OCI-LY1 (cell line): ENCODE data around the gene KLHL1.

Experiments
- H2AFZ ChIP-seq: fragments of 200-600 bp; sonication (generic), shearing (Covaris generic); 2 replicates; pipeline ENCODE4 v1.6.0; 2014; ENCODE audit warnings: antibody characterized with exemption, mild to moderate bottlenecking, low read length
- H3F3A ChIP-seq: fragments of 200-600 bp; sonication (generic), shearing (Covaris generic); 2 replicates; pipeline ENCODE4 v1.6.0; 2014; ENCODE audit warnings: mild to moderate bottlenecking, antibody characterized with exemption, low read length, moderate library complexity; ENCODE audit not compliant: insufficient read depth
- H3K27ac ChIP-seq: fragments of 200-600 bp; sonication (generic); 2 replicates; pipeline ENCODE4 v1.5.1; 2014; ENCODE audit warnings: low read length, mixed run types, mild to moderate bottlenecking, low read depth; ENCODE audit not compliant: poor library complexity, severe bottlenecking
- H3K27me3 ChIP-seq: fragments of 200-600 bp; sonication (generic); 2 replicates; pipeline ENCODE4 v1.6.0; 2014; ENCODE audit warnings: antibody characterized with exemption, mild to moderate bottlenecking, low read length, moderate library complexity; ENCODE audit not compliant: insufficient read depth
- H3K36me3 ChIP-seq: fragments of 200-600 bp; sonication (generic); 2 replicates; pipeline ENCODE4 v1.6.1; 2014; ENCODE audit warnings: mild to moderate bottlenecking, antibody characterized with exemption, low read length, moderate library complexity, mixed read lengths; ENCODE audit not compliant: insufficient read depth
- H3K4me1 ChIP-seq: fragments of 200-600 bp; sonication (generic); 2 replicates; pipeline ENCODE4 v1.5.1; 2014; ENCODE audit warnings: mild to moderate bottlenecking, low read length, moderate library complexity; ENCODE audit not compliant: insufficient read depth, severe bottlenecking
- H3K4me2 ChIP-seq: fragments of 200-600 bp; sonication (generic), shearing (Covaris generic); 2 replicates; pipeline ENCODE4 v1.6.1; 2014; ENCODE audit warnings: low read length
- H3K4me3 ChIP-seq: fragments of 200-600 bp; sonication (generic); 2 replicates; pipeline ENCODE4 v1.5.1; 2014; ENCODE audit warnings: low read length, low read depth, mild to moderate bottlenecking, mixed read lengths; ENCODE audit not compliant: poor library complexity, severe bottlenecking
- H3K79me2 ChIP-seq: fragments of 200-600 bp; shearing (Covaris generic); 2 replicates; pipeline ENCODE4 v1.6.1; 2016; ENCODE audit warnings: mixed run types, low read length, mixed read lengths; ENCODE audit not compliant: insufficient read depth
- H3K9ac ChIP-seq: fragments of 200-600 bp; sonication (generic), shearing (Covaris generic); 2 replicates; pipeline ENCODE4 v1.6.1; 2014; ENCODE audit warnings: mild to moderate bottlenecking, low read length, mixed read lengths
- H3K9me2 ChIP-seq: fragments of 200-600 bp; sonication (generic), shearing (Covaris generic); 2 replicates; pipeline ENCODE4 v1.6.1; 2014; ENCODE audit warnings: low read depth, mild to moderate bottlenecking, low read length, mixed read lengths
- H3K9me3 ChIP-seq: fragments of 200-600 bp; shearing (Covaris generic); 2 replicates; pipeline ENCODE4 v1.6.1; 2014; ENCODE audit warnings: low read length, mixed read lengths
- H4K20me1 ChIP-seq: fragments of 200-600 bp; sonication (generic), shearing (Covaris generic); 2 replicates; pipeline ENCODE4 v1.6.0; 2016; ENCODE audit warnings: mild to moderate bottlenecking, low read length; ENCODE audit not compliant: insufficient read depth
- CTCF ChIP-seq: fragments of 200-600 bp; sonication (generic), shearing (Covaris generic); IDR thresholded peaks from 2 replicates; pipeline ENCODE4 v1.5.1; 2017; ENCODE audit warnings: mild to moderate bottlenecking, antibody characterized with exemption, low read length, moderate library complexity, mixed read lengths
- EZH2 ChIP-seq: fragments of 200-600 bp; sonication (generic), shearing (Covaris generic); IDR thresholded peaks from 2 replicates; pipeline ENCODE4 v1.8.0; 2017; ENCODE audit warnings: borderline replicate concordance, mixed run types, mild to moderate bottlenecking, antibody characterized with exemption, low read length, moderate library complexity, mixed read lengths

The KLHL1 gene

GRCh38 chr13:69690999-69691398 is 417.3 kb downstream of the KLHL1 start:
- TF ChIP-seq CTCF (no peak), EZH2 (no peak)
- no peaks in the 10 kb centered on the region for H3K9me3 ChIP-seq

GRCh38 chr13:69683921-69684686 is 424.1 kb downstream of the KLHL1 start:
- Histone ChIP-seq H3K4me2 (peak overlapping the region; percentile 47), H3K27me3 (no peaks in the 10 kb centered on the region), H3K4me1 (peaks cover 66% of the 10 kb centered on the region), H3K9me2 (no peaks in the 10 kb centered on the region), H3K36me3 (no peaks in the 10 kb centered on the region), H3K9ac (peak overlapping the region; percentile 43; the same call in 1 of the 2 replicates), H2AFZ (no peak overlapping the region), H3K27ac (peak overlapping the region; percentile 93), H3F3A (no peaks in the 10 kb centered on the region), H3K79me2 (no peaks in the 10 kb centered on the region), H3K9me3 (no peaks in the 10 kb centered on the region), H3K4me3 (peak overlapping the region; percentile 26), H4K20me1 (no peaks in the 10 kb centered on the region)
- TF ChIP-seq EZH2 (no peak), CTCF (no peak)

More at GRCh38 chr13:69690999-69691398, 417.3 kb downstream of the KLHL1 start:
- Histone ChIP-seq H3K9ac (no peak overlapping the region), H3K79me2 (no peaks in the 10 kb centered on the region), H4K20me1 (no peaks in the 10 kb centered on the region), H3K9me2 (no peaks in the 10 kb centered on the region), H3K36me3 (no peaks in the 10 kb centered on the region), H3F3A (no peaks in the 10 kb centered on the region), H2AFZ (peak overlapping the region; percentile 56; the same call in 1 of the 2 replicates), H3K27me3 (no peaks in the 10 kb centered on the region), H3K27ac (no peak overlapping the region), H3K4me3 (no peak overlapping the region), H3K4me1 (peaks cover 40% of the 10 kb centered on the region), H3K4me2 (no peak overlapping the region)

- TF ChIP-seq EZH2 (no peak), CTCF (no peak)
- Histone ChIP-seq H4K20me1 (no peaks in the 10 kb centered on the region), H3K9me2 (no peaks in the 10 kb centered on the region), H3K9ac (0 out of 2 replicates have a peak overlapping the region, but pooled peaks have one; percentile 12), H3K4me3 (no peak overlapping the region), H3K4me1 (peaks cover 60% of the 10 kb centered on the region), H3K79me2 (no peaks in the 10 kb centered on the region), H2AFZ (peak overlapping the region; percentile 80), H3K27me3 (no peaks in the 10 kb centered on the region), H3K4me2 (no peak overlapping the region; the same call in 1 of the 2 replicates), H3F3A (no peaks in the 10 kb centered on the region), H3K9me3 (no peaks in the 10 kb centered on the region), H3K36me3 (no peaks in the 10 kb centered on the region), H3K27ac (peak overlapping the region; percentile 48)
Observed at GRCh38 chr13:69681722-69682121, 426.5 kb downstream of the KLHL1 start.
